IMR-90 (cell line): ENCODE data around the gene CBFA2T3.

Source experiments
- BHLHE40 ChIP-seq: fragments of 150-350 bp; IDR thresholded peaks from 2 replicates; pipeline ENCODE4 v1.6.1; 2016; ENCODE audit warnings: mild to moderate bottlenecking, low read depth, low read length
- CTCF ChIP-seq: conservative IDR thresholded peaks from 2 replicates; pipeline ENCODE4 v1.5.1; 2012; ENCODE audit warnings: mild to moderate bottlenecking, low read depth, low read length, improper control_type of control experiment
- FOS ChIP-seq: fragments of 150-350 bp; IDR thresholded peaks from 2 replicates; pipeline ENCODE4 v1.6.1; 2016; ENCODE audit warnings: low read depth, low read length
- MAFK ChIP-seq: IDR thresholded peaks from 2 replicates; pipeline ENCODE4 v1.6.1; 2012; ENCODE audit warnings: low read depth, low read length, improper control_type of control experiment
- NFE2L2 ChIP-seq: fragments of 150-350 bp; IDR thresholded peaks from 2 replicates; pipeline ENCODE4 v1.6.1; 2016; ENCODE audit warnings: low read depth, mild to moderate bottlenecking, low read length
- POLR2A ChIP-seq: IDR thresholded peaks from 2 replicates; pipeline ENCODE4 v1.6.1; 2012; ENCODE audit warnings: mild to moderate bottlenecking, low read depth, low read length
- RAD21 ChIP-seq: IDR thresholded peaks from 2 replicates; pipeline ENCODE4 v1.6.1; 2012; ENCODE audit warnings: low read length, improper control_type of control experiment
- RCOR1 ChIP-seq: IDR thresholded peaks from 2 replicates; pipeline ENCODE4 v1.6.1; 2012; ENCODE audit warnings: mild to moderate bottlenecking, low read length, improper control_type of control experiment; ENCODE audit not compliant: insufficient replicate concordance
- USF2 ChIP-seq: fragments of 150-350 bp; IDR thresholded peaks from 2 replicates; pipeline ENCODE4 v1.6.1; 2017; ENCODE audit warnings: mild to moderate bottlenecking, antibody characterized with exemption, low read length, low read depth

GRCh38 chr16:89023621-89024511, 46.9 kb upstream of the CBFA2T3 start:
- no peak for TF ChIP-seq CTCF
- TF ChIP-seq RAD21: no peak
- TF ChIP-seq USF2: no peak
- TF ChIP-seq NFE2L2: no peak
- TF ChIP-seq FOS: no peak
- TF ChIP-seq POLR2A: no peak
- no peak for TF ChIP-seq BHLHE40
- no peak for TF ChIP-seq RCOR1
- TF ChIP-seq MAFK: no peak
